ENCODE results near the gene ZNF227.
"Not testable (repeated sequence)": the region's sequence is repeated elsewhere in the genome, so short reads cannot be mapped to it uniquely, and the experiment has no call there.

ZNF227 gene

GRCh38 chr19:44212250-44212865 lies at the start of gene ZNF227:
ZNF227 (plus strand) TSS chr19:44212532; CDS start chr19:44217793, 5,261 bp downstream.
- DNase-seq, result peak; percentile 96

- DNase-seq, result no peak
Measured at GRCh38 chr19:44163789-44164188, 48.5 kb upstream of the ZNF227 start.

- DNase-seq, result no peak
Measured at GRCh38 chr19:44164327-44164672, 48.0 kb upstream of the ZNF227 start.

- peak; percentile 94 for DNase-seq
Measured at GRCh38 chr19:44164673-44165512, 47.4 kb upstream of the ZNF227 start, which contains the start of gene ZNF226. ZNF226 (plus strand) TSS chr19:44165100; CDS start chr19:44170081, 4,981 bp downstream.

GRCh38 chr19:44170660-44171059 lies 41.7 kb upstream of the ZNF227 start:
- DNase-seq, result not testable (repeated sequence)

- DNase-seq, result no peak
Measured at GRCh38 chr19:44176590-44176989, 35.7 kb upstream of the ZNF227 start.

- DNase-seq, result no peak
Measured at GRCh38 chr19:44180968-44181367, 31.4 kb upstream of the ZNF227 start.

- DNase-seq, result no peak
Measured at GRCh38 chr19:44182145-44182544, 30.2 kb upstream of the ZNF227 start.

- DNase-seq, result no peak
Measured at GRCh38 chr19:44190020-44190419, 22.3 kb upstream of the ZNF227 start.

GRCh38 chr19:44192127-44192526 lies 20.2 kb upstream of the ZNF227 start:
- no peak for DNase-seq

GRCh38 chr19:44196772-44197171 lies 15.6 kb upstream of the ZNF227 start:
- no peak for DNase-seq

- no peak for DNase-seq
Measured at GRCh38 chr19:44202470-44202869, 9.9 kb upstream of the ZNF227 start.

- DNase-seq, result no peak
Measured at GRCh38 chr19:44202974-44203373, 9.4 kb upstream of the ZNF227 start.

- not testable (repeated sequence) for DNase-seq
Measured at GRCh38 chr19:44203877-44204276, 8.5 kb upstream of the ZNF227 start.

GRCh38 chr19:44204772-44205171 lies 7.6 kb upstream of the ZNF227 start:
- DNase-seq, result no peak

GRCh38 chr19:44207126-44207803 lies 5.1 kb upstream of the ZNF227 start:
- peak; percentile 93 for DNase-seq

GRCh38 chr19:44212866-44213346 lies 574 bp downstream of the ZNF227 start:
- peak; percentile 31 for DNase-seq

- not testable (repeated sequence) for DNase-seq
Measured at GRCh38 chr19:44219926-44220325, 7.6 kb downstream of the ZNF227 start.

- DNase-seq, result not testable (repeated sequence)
Measured at GRCh38 chr19:44220761-44221160, 8.4 kb downstream of the ZNF227 start.

GRCh38 chr19:44221291-44221690 lies 9.0 kb downstream of the ZNF227 start:
- not testable (repeated sequence) for DNase-seq

- no peak for DNase-seq
Measured at GRCh38 chr19:44228318-44228717, 16.0 kb downstream of the ZNF227 start.

GRCh38 chr19:44232867-44233266 lies 20.5 kb downstream of the ZNF227 start:
- DNase-seq, result no peak

- DNase-seq, result no peak
Measured at GRCh38 chr19:44236384-44236783, 24.1 kb downstream of the ZNF227 start.

GRCh38 chr19:44252332-44252731 lies 40.0 kb downstream of the ZNF227 start:
- not testable (repeated sequence) for DNase-seq

Data from NCI-H2171 (cell line).